Astrocyte (in vitro differentiated cells and primary cell): ENCODE data around the gene IL6.

ENCODE experiments used
- EZH2 ChIP-seq: IDR thresholded peaks from 2 replicates; pipeline ENCODE4 v1.6.1; 2012; ENCODE audit warnings: mild to moderate bottlenecking, low read length, inconsistent platforms; ENCODE audit not compliant: insufficient read depth
- TF ChIP-seq, protein P1 (sequence below): IDR thresholded peaks from 2 replicates; pipeline ENCODE4 v1.5.1; 2011; ENCODE audit warnings: low read depth, mild to moderate bottlenecking, inconsistent platforms, low read length, moderate library complexity; ENCODE audit not compliant: insufficient read depth

DNA sequence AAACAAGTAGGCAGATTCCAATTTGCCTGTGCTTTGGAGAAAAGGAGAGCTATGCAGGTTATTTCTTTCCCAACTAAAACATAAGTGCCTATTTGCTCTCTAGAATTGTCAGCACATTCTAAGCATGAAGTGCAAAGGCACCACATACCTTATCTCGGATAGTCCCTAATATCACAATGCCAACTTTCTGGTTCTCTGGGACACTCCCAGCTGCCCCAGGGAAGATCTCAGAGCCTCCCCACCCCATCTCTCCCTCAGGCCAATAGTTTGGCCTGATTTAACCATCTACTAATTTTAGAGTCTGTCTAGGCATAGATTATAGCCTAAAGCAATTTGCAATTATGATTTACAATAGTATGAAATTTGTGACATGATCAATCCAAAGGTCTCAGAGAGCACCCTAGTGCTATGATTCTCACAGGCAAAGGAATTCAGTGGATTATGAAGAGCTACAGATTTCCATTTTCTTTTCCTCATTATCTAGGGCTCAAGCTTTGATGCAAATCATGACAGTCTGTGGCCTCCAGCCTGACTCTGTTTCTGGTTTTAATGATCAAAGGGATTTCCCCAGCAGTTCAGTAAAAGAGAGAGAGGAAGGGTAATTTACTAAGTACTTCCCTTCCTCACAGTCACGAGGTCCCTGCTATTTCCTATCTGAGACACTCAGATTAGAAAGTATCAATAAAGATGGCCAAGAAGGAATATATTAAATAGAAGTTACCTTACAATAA, 29.0 kb upstream of the IL6 start:
- TF ChIP-seq, protein P1, sequence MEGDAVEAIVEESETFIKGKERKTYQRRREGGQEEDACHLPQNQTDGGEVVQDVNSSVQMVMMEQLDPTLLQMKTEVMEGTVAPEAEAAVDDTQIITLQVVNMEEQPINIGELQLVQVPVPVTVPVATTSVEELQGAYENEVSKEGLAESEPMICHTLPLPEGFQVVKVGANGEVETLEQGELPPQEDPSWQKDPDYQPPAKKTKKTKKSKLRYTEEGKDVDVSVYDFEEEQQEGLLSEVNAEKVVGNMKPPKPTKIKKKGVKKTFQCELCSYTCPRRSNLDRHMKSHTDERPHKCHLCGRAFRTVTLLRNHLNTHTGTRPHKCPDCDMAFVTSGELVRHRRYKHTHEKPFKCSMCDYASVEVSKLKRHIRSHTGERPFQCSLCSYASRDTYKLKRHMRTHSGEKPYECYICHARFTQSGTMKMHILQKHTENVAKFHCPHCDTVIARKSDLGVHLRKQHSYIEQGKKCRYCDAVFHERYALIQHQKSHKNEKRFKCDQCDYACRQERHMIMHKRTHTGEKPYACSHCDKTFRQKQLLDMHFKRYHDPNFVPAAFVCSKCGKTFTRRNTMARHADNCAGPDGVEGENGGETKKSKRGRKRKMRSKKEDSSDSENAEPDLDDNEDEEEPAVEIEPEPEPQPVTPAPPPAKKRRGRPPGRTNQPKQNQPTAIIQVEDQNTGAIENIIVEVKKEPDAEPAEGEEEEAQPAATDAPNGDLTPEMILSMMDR: no peak
- TF ChIP-seq EZH2: no peak
